LNCAP (cell line): ENCODE measurements around the gene MIPOL1.

Experiments used
- TF ChIP-seq, protein P1 (sequence below): fragments of 450-650 bp; IDR thresholded peaks from 2 replicates; pipeline ENCODE4 v1.5.1; 2017; ENCODE audit warnings: mild to moderate bottlenecking

The MIPOL1 gene

DNA sequence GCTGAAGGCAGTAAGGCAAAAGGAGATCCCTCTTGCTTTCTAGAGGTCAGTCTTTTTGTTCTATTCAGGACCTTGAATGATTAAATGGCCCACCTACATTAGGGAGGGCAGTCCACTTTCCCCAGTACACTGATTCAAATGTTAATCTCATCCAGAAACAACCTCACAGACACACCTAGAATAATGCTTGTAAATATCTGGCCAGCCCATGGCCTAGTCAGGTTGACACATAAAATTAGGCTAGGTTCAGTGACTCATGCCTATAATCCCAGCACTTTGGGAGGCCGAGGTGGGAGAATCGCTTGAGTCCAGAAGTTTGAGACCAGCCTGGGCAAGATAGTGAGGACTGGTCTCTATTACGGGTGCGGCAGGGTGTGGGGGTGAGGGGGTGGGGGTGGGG is 43.5 kb downstream of the MIPOL1 start:
- TF ChIP-seq, protein P1, sequence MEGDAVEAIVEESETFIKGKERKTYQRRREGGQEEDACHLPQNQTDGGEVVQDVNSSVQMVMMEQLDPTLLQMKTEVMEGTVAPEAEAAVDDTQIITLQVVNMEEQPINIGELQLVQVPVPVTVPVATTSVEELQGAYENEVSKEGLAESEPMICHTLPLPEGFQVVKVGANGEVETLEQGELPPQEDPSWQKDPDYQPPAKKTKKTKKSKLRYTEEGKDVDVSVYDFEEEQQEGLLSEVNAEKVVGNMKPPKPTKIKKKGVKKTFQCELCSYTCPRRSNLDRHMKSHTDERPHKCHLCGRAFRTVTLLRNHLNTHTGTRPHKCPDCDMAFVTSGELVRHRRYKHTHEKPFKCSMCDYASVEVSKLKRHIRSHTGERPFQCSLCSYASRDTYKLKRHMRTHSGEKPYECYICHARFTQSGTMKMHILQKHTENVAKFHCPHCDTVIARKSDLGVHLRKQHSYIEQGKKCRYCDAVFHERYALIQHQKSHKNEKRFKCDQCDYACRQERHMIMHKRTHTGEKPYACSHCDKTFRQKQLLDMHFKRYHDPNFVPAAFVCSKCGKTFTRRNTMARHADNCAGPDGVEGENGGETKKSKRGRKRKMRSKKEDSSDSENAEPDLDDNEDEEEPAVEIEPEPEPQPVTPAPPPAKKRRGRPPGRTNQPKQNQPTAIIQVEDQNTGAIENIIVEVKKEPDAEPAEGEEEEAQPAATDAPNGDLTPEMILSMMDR: no peak

DNA sequence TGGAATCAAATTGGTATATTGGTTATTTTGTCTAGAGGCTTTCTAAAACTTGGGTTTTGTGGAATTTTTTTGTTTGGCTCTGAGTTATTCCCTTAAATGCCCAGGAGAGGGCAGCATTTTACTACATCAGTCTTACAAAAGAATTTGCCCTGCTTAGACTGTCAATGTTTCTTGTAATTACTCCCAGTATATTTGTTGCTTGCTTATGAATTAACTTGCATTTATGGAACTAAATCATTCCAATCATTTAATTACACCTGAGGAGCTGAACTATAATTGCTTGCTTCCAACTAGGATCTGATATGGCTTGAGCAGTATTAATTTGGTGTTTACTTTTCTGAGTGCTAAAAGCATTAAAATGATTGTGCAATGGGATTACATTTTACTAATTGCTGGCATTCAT is 48.7 kb downstream of the MIPOL1 start:
- TF ChIP-seq, protein P1: peak; percentile 82

DNA sequence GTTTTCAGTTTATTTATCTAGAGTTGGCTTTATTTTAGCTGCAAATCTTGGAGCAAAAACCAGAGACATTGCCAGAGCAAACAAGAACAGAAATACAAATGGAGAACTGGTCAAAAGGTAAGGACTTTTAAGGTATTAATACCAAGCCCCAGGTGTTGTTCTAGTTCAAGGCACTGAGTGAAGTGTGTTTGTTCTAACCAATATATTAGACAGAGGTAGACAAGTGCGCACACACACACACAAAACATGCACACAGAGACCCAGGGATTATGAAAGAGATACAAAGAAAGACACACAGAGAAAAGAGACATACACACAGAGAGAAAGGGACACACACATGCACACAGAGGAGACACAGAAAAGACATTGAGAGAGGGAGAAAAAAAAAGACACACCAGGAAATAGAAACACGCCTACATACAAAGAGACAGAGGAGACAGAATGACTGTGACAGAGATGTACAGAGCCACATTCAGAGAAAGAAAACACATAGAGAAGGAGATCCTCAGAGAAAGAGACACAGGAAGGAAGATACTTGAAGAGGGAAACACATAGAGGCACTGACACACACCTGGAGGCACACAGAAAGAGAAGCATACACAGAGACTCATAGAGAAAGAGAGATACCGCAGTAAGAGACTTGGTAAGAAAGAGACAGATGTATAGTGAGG is 50.2 kb downstream of the MIPOL1 start:
- TF ChIP-seq, protein P1: no peak

DNA sequence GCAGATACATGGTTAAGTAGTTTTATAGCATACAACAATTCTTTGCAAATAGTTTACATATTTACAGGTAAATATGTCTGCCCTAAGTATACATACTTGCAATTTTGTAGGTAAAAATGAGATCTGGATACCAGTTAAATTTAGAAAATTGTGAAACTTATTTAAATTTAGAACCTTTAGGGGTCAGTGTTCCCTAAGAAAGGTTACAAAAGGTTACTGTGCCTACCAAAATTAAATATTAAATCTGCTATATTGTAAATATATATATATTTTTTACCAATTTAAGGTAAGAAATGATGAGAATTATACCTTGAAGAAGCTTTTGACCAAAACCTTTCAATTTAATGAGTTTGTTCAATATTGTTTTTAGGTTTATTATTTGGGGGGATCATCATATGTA is 54.0 kb downstream of the MIPOL1 start:
- TF ChIP-seq, protein P1: 0 out of 2 replicates have a peak, but pooled peaks have one; percentile 15

DNA sequence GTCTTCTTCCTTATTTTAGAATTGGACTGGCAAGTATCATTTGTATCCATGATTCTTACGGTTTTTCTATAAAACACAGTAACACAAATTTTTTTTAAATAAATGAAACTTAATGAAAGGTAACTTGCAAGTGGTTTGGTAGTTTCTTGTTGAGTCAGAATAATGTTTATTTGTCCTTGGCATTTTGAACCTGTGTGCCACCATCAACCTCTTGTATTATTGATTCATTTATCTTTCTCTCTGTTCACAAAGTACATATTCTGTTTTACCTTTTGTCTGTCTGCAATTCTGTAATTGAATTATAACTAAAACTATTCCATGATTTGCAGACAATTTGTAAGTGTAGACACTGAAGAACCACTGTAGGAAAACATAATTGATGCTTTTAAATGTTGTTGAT is 54.7 kb downstream of the MIPOL1 start:
- TF ChIP-seq, protein P1: no peak

DNA sequence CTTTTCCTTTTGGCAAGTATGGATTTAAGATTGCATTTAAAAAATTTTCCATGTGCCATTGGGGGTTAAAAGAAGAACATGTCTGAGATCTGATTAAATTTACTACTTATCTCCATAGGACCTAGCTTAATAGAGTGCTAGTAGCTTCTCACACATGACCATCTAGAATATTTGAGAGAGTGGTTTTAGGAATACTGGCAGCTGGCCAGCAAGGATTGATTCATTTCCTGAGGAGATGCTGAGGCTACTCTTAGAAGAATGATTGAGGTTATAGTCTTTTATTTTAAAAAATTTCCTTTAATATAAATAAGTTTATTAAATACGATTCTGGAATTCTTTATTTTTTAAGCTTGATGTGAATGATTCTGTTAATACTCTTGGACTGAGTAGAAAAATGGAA is 56.2 kb downstream of the MIPOL1 start:
- TF ChIP-seq, protein P1: no peak

DNA sequence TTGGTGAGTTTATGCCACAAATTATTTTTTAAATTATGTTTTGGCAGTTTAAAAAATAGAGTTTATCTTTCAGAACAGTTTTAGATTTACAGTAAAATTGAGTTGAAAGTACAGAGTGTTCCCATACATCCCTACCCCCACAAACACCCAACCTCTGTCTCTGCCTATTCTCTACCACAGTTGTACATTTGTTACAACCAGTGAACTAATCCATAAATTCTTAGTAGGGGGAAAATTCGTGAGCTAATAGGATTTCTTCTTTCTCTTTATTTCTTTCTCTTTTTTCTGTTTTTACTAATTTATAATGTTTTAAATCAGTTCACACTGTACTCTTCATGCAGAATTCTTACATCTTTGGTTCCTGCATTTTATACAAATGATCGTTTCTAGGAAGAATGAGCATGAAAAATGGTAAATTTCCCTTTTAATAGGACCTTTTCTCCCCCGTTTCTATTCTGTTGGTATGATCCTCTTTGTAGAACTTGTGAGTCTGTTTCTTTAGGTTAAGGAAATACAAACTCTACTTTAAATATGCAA is 56.7 kb downstream of the MIPOL1 start:
- TF ChIP-seq, protein P1: no peak
